SU-DHL-6 (cell line): ENCODE data around the gene SPTLC2.

ENCODE experiments used
- H2AFZ ChIP-seq: fragments of 200-600 bp; sonication (generic); 2 replicates; pipeline ENCODE4 v1.6.1; 2014; ENCODE audit warnings: low read depth, mild to moderate bottlenecking, moderate library complexity, mixed read lengths, antibody characterized with exemption, low read length; ENCODE audit not compliant: severe bottlenecking
- H3F3A ChIP-seq: fragments of 200-600 bp; shearing (Covaris generic); 2 replicates; pipeline ENCODE4 v1.6.0; 2016; ENCODE audit warnings: antibody characterized with exemption, mild to moderate bottlenecking; ENCODE audit not compliant: insufficient read depth
- H3K27ac ChIP-seq: fragments of 200-600 bp; sonication (generic); 2 replicates; pipeline ENCODE4 v1.5.1; 2016; ENCODE audit warnings: low read depth, mild to moderate bottlenecking, low read length, moderate library complexity, mixed read lengths
- H3K27me3 ChIP-seq: fragments of 200-600 bp; sonication (generic), shearing (Covaris generic); 2 replicates; pipeline ENCODE4 v1.6.0; 2014; ENCODE audit warnings: mild to moderate bottlenecking, low read length
- H3K36me3 ChIP-seq: fragments of 200-600 bp; sonication (generic); 2 replicates; pipeline ENCODE4 v1.6.1; 2014; ENCODE audit warnings: mild to moderate bottlenecking, low read length, mixed read lengths
- H3K4me2 ChIP-seq: fragments of 300-600, 200-600 bp; shearing (Covaris generic), sonication (generic); 2 replicates; pipeline ENCODE4 v1.6.0; 2014; ENCODE audit warnings: low read length, low read depth, mild to moderate bottlenecking; ENCODE audit not compliant: poor library complexity, severe bottlenecking
- H3K4me3 ChIP-seq: fragments of 200-600 bp; sonication (generic); 2 replicates; pipeline ENCODE4 v1.5.1; 2014; ENCODE audit warnings: antibody characterized with exemption, low read length, mild to moderate bottlenecking, mixed read lengths; ENCODE audit not compliant: insufficient read depth, poor library complexity, severe bottlenecking
- H3K79me2 ChIP-seq: fragments of 200-600 bp; sonication (generic); 2 replicates; pipeline ENCODE4 v1.6.1; 2014; ENCODE audit warnings: mild to moderate bottlenecking, low read length, moderate library complexity; ENCODE audit not compliant: insufficient read depth
- H3K9ac ChIP-seq: fragments of 200-600 bp; sonication (generic); 2 replicates; pipeline ENCODE4 v1.7.0; 2014; ENCODE audit warnings: mild to moderate bottlenecking, low read length
- H3K9me2 ChIP-seq: fragments of 200-600 bp; sonication (generic); replicated peaks from 2 replicates; pipeline ENCODE4 v1.6.1; 2014; ENCODE audit warnings: low read length; ENCODE audit not compliant: insufficient read depth
- H3K9me3 ChIP-seq: fragments of 200-600 bp; sonication (generic); 2 replicates; pipeline ENCODE4 v1.6.1; 2014; ENCODE audit warnings: low read length, mixed read lengths; ENCODE audit not compliant: insufficient read depth
- H4K20me1 ChIP-seq: fragments of 200-600 bp; sonication (generic); 2 replicates; pipeline ENCODE4 v1.6.1; 2014; ENCODE audit warnings: low read depth, mild to moderate bottlenecking, antibody characterized with exemption, low read length, moderate library complexity, mixed read lengths
- EZH2phosphoT487 ChIP-seq: fragments of 200-600 bp; sonication (generic), shearing (Covaris generic); conservative IDR thresholded peaks from 2 replicates; pipeline ENCODE4 v1.6.1; 2018; ENCODE audit warnings: mild to moderate bottlenecking, antibody characterized with exemption, low read length, moderate library complexity, mixed read lengths
- TF ChIP-seq, protein P1 (sequence below): fragments of 200-600 bp; sonication (generic); IDR thresholded peaks from one replicate; pipeline ENCODE4 v1.5.1; 2017; ENCODE audit warnings: antibody characterized with exemption, mild to moderate bottlenecking, low read length, moderate library complexity; ENCODE audit not compliant: insufficient read depth, poor library complexity, severe bottlenecking

The SPTLC2 gene

DNA sequence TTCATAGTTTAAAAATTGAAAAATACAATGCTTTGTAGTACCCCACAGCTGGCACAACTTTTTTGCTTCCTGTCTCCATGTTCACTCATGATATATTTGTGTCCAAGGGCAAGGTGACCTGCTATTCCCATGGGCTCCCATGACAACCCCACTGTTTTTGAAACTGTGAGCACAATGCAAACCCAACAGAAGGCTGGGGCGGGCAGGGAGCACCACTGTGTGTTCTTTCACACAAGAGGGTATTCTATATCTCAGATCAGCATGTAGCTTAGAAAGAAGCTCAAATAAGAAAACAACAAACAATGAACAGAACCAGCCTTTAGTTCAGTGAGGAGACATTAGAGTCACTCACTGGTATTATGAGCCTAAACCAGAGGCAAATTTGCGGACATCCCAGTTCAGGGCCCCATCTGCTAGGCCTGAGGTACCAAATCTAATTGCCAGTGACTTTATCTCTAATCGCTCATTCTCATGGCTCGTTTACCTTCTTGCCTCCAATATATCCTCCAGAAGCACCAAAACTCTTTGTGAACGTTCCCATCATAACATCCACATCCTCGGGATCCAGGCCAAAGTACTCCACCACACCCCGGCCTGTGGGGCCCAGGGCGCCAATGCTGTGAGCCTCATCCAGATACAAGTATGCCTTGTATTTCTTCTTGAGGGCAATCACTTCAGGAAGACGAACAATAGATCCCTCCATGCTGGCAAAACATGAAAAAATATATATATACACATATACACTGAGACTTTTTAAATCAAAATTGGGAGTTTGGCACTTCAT, 61.4 kb downstream of the SPTLC2 start:
- no peaks in the 10 kb centered on the region for H3K79me2 ChIP-seq
- H2AFZ ChIP-seq, result no peak overlapping the region
- no peaks in the 10 kb centered on the region for H3K36me3 ChIP-seq
- no peaks in the 10 kb centered on the region for H3K27me3 ChIP-seq
- H3K9me2 ChIP-seq, result no peaks in the 10 kb centered on the region
- no peak overlapping the region for H3K4me3 ChIP-seq
- H4K20me1 ChIP-seq, result no peaks in the 10 kb centered on the region
- no peaks in the 10 kb centered on the region; the same call in 1 of the 2 replicates for H3F3A ChIP-seq
- TF ChIP-seq, protein P1, sequence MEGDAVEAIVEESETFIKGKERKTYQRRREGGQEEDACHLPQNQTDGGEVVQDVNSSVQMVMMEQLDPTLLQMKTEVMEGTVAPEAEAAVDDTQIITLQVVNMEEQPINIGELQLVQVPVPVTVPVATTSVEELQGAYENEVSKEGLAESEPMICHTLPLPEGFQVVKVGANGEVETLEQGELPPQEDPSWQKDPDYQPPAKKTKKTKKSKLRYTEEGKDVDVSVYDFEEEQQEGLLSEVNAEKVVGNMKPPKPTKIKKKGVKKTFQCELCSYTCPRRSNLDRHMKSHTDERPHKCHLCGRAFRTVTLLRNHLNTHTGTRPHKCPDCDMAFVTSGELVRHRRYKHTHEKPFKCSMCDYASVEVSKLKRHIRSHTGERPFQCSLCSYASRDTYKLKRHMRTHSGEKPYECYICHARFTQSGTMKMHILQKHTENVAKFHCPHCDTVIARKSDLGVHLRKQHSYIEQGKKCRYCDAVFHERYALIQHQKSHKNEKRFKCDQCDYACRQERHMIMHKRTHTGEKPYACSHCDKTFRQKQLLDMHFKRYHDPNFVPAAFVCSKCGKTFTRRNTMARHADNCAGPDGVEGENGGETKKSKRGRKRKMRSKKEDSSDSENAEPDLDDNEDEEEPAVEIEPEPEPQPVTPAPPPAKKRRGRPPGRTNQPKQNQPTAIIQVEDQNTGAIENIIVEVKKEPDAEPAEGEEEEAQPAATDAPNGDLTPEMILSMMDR, result no peak
- TF ChIP-seq EZH2phosphoT487, result no peak
- H3K9ac ChIP-seq, result no peak overlapping the region
- H3K9me3 ChIP-seq, result no peaks in the 10 kb centered on the region
- H3K27ac ChIP-seq, result no peak overlapping the region
- no peak overlapping the region for H3K4me2 ChIP-seq

DNA sequence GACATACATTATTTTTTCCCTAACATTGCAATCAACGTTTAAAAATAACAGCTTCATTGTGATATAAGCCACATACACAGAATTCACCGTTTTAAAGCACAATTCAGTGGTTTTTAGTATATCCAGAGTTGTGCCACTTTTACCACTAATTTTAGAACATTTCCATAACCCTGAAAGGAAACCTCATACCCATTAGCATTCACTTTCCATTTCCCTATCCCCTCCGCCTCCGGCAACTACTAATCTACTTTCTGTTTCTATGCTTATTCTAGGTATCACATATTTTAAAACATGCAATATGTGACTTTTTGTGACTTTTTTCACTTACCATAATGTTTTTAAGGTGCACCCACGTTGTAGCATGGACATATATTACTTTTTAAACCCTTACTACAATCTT, 62.2 kb downstream of the SPTLC2 start:
- Histone ChIP-seq H3K9me2 (no peaks in the 10 kb centered on the region), H4K20me1 (no peaks in the 10 kb centered on the region), H3K79me2 (no peaks in the 10 kb centered on the region), H3K27me3 (no peaks in the 10 kb centered on the region), H3K9me3 (no peaks in the 10 kb centered on the region), H2AFZ (no peak overlapping the region), H3K36me3 (no peaks in the 10 kb centered on the region), H3K27ac (no peak overlapping the region), H3K4me3 (no peak overlapping the region), H3F3A (no peaks in the 10 kb centered on the region), H3K9ac (no peak overlapping the region), H3K4me2 (no peak overlapping the region)
- TF ChIP-seq, protein P1, result no peak
- TF ChIP-seq EZH2phosphoT487, result no peak

DNA sequence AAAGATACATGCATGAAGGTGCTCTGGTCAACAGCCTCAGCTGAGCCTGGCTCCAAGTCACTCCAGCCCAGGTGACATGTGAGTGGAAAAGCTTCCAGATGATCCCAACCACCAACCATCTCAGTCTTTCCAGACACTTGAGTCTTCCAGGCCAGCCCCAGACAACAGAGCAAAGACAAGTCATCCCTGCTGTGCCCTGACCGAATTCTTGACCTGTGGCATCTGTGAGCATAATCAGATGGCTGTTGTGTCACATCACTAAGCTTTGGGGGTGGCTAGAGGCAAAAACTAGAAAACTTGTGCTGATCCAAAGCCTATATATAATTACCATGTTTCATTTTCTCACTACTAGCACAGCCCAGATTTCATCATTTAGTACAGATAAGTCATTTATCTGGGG, 67.0 kb downstream of the SPTLC2 start:
- Histone ChIP-seq H3K79me2 (no peaks in the 10 kb centered on the region), H3K27me3 (no peaks in the 10 kb centered on the region), H3K4me2 (no peak overlapping the region), H3K9me2 (no peaks in the 10 kb centered on the region), H3K9me3 (no peaks in the 10 kb centered on the region), H2AFZ (no peak overlapping the region), H3K27ac (no peak overlapping the region), H3K4me3 (no peak overlapping the region), H3F3A (no peaks in the 10 kb centered on the region), H3K36me3 (no peaks in the 10 kb centered on the region), H4K20me1 (no peaks in the 10 kb centered on the region), H3K9ac (no peak overlapping the region)
- TF ChIP-seq, protein P1, result no peak
- TF ChIP-seq EZH2phosphoT487, result no peak
